ENCODE data around the gene AMN. TPM values are rescaled to one million over a fixed set of nuclear protein-coding genes. Genes with fewer than 3 reads are reported as not detected.

AMN gene
- total RNA-seq, 4 donors from 2014 or later: 0.59 TPM; not detected in 3

DNA sequence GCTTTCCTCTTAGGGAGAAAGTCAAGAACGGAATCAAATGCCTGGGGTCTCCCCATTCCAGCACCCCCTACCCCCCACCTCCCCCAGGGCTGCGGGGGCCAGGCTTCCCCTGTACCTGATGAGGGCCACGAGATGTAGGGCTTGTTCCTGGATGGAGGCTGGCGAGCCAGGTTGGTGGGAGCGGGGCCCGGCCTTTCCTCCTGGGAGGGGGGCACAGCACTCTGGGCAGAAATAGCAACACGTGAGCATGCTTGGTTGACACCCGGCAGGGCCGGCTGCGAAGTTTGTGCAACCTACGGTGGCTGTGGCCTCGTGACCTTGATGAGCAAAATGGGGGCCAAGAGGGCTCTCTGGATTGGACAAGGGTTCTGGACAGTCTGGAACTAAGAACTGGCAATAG is 15.7 kb downstream of the AMN start:
- Histone ChIP-seq H3K4me3 (no peak overlapping the region), H3K36me3 (peaks cover 0 to 94% of the 10 kb centered on the region in 2 donors), H3K4me1 (peaks cover 3 to 20% (median 5%) of the 10 kb centered on the region in 3 donors), H3K27me3 (no peaks in the 10 kb centered on the region), H3K9me3 (no peaks in the 10 kb centered on the region), H3K27ac (no peak overlapping the region)
- no CpG with 5 or more reads among the region's 12 CpGs for WGBS, 2 donors (ENCODE audit: low coverage in 1 of 2)
- ATAC-seq: no peak
- TF ChIP-seq POLR2A (IDR thresholded peaks at IDR 0.05): no peak
- TF ChIP-seq, protein P1, sequence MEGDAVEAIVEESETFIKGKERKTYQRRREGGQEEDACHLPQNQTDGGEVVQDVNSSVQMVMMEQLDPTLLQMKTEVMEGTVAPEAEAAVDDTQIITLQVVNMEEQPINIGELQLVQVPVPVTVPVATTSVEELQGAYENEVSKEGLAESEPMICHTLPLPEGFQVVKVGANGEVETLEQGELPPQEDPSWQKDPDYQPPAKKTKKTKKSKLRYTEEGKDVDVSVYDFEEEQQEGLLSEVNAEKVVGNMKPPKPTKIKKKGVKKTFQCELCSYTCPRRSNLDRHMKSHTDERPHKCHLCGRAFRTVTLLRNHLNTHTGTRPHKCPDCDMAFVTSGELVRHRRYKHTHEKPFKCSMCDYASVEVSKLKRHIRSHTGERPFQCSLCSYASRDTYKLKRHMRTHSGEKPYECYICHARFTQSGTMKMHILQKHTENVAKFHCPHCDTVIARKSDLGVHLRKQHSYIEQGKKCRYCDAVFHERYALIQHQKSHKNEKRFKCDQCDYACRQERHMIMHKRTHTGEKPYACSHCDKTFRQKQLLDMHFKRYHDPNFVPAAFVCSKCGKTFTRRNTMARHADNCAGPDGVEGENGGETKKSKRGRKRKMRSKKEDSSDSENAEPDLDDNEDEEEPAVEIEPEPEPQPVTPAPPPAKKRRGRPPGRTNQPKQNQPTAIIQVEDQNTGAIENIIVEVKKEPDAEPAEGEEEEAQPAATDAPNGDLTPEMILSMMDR (IDR thresholded peaks at IDR 0.05): no peak
- TF ChIP-seq POLR2AphosphoS5 (IDR thresholded peaks at IDR 0.05): no peak
- no peak for TF ChIP-seq EP300 (IDR thresholded peaks at IDR 0.05)

DNA sequence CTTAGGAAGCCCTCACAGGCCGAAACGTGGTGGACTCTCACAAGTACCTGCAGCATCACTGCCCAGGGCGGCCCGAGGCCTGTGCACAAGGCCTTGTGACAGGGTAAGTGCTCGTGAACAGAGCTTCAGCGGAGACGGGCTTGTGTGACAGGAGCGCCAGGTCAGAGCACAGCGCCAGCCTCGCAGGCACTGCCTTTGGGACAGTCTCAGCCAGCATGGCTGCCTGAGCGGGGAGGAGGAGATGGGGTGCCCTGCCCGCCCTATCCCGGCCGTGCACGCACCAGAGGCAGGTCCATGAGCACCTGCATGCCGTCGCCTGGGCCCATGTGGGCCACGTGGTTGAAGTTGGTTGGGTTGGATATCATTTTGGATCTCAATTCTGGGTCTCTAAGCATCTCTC is 16.9 kb downstream of the AMN start:
- Histone ChIP-seq H3K9me3 (no peaks in the 10 kb centered on the region), H3K4me1 (peaks cover 3 to 20% (median 5%) of the 10 kb centered on the region in 3 donors), H3K27me3 (no peaks in the 10 kb centered on the region), H3K27ac (no peak overlapping the region), H3K36me3 (peaks cover 0 to 94% of the 10 kb centered on the region in 2 donors), H3K4me3 (no peak overlapping the region)
- no peak for ATAC-seq
- 87% methylated on average over 5 of the region's 18 CpGs; no CpG with 5 or more reads in 1 of the 2 donors for WGBS, 2 donors (ENCODE audit: low coverage in 1 of 2)
- TF ChIP-seq EP300 (IDR thresholded peaks at IDR 0.05): no peak
- TF ChIP-seq, protein P1 (IDR thresholded peaks at IDR 0.05): no peak
- TF ChIP-seq POLR2A (IDR thresholded peaks at IDR 0.05): no peak
- no peak for TF ChIP-seq POLR2AphosphoS5 (IDR thresholded peaks at IDR 0.05)

DNA sequence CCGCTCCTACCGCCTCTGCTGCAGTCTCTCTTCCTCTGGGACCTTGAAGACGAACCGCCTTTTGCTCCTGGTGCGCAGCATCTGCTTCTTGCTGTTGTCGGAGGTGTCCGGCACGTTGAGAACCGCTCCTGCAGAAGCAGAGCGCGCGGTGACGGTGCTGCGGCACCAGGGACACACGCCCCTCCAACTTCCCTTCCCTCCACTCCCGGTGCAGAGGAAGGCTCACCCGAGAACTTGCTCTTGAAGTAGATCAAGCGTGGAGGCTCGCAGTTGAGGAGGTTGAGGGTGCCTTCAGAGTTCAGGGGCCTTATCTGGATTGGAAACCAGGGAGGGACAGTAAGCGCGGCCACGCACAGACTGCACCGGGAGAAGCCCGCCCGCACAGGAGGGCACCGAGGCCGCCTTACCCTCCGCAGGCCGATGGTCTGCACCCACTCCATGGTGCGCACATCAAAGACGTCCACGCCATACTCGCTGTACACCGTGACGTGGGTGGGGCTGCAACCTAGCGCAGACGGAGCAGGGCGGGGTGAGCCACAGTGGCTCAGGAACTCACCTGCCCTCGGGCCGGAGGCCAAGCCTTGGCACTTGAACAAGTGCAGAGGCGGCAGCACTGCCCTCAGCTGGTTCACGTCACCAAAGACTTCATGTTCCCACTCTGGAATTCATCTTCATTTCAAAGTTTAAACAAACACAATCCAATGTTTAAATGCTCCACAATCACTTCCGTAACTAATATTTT is 17.5 kb downstream of the AMN start:
- H3K4me3 ChIP-seq: no peak overlapping the region
- TF ChIP-seq, protein P1 (IDR thresholded peaks at IDR 0.05): no peak
- peak; percentile 14 for TF ChIP-seq POLR2AphosphoS5 (IDR thresholded peaks at IDR 0.05)
- no peak for TF ChIP-seq EP300 (IDR thresholded peaks at IDR 0.05)
- no peak for TF ChIP-seq POLR2A (IDR thresholded peaks at IDR 0.05)
- H3K27me3 ChIP-seq: no peaks in the 10 kb centered on the region
- ATAC-seq: peak; percentile 50
- H3K4me1 ChIP-seq: peaks cover 3 to 20% (median 5%) of the 10 kb centered on the region in 3 donors
- WGBS, 2 donors (ENCODE audit: low coverage in 1 of 2): 44 to 74% methylated on average over 6 to 14 of the region's 43 CpGs
- no peaks in the 10 kb centered on the region for H3K9me3 ChIP-seq
- peaks cover 0 to 95% of the 10 kb centered on the region in 2 donors for H3K36me3 ChIP-seq
- H3K27ac ChIP-seq: peak overlapping the region in 1 of 4 donors; percentile 24

DNA sequence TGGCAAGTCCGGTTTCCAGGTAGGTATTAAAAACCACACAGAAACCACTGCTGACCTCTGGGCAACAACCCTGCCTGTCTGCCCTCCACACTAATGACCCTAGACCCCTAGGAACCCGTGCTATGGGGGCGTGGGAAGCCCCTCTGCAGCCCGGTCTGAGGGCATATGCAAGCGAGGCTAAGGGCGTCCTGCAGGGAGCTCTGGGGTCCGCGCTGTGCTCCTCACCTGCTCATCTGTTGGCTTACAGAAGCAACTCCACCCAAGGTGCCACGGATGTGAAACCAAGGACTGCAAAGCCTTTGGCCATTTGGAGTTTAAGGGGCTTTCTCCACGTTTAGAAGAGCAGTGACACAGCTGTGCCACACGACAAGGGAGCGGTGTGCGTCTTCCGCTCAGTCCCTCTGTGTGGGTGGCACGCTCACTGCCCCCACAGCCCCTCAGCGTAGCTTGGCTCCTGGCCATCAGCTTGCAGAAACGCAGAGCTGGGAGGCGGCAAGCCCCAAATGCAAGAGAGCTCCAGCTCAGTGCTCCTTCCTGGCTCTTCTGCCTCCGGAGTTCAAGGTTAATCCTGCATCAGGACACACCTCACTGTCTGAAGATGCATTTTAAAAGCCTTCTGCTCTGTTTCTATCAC is 18.4 kb downstream of the AMN start:
- Histone ChIP-seq H3K27ac (peak overlapping the region in 1 of 4 donors; percentile 32), H3K36me3 (peaks cover 0 to 99% of the 10 kb centered on the region in 2 donors), H3K4me3 (no peak overlapping the region), H3K9me3 (no peaks in the 10 kb centered on the region), H3K27me3 (no peaks in the 10 kb centered on the region), H3K4me1 (peaks cover 3 to 20% (median 5%) of the 10 kb centered on the region in 3 donors)
- WGBS, 2 donors (ENCODE audit: low coverage in 1 of 2): 20 to 84% methylated on average over 2 to 5 of the region's 19 CpGs
- no peak for TF ChIP-seq POLR2AphosphoS5 (IDR thresholded peaks at IDR 0.05)
- no peak for TF ChIP-seq EP300 (IDR thresholded peaks at IDR 0.05)
- no peak for TF ChIP-seq POLR2A (IDR thresholded peaks at IDR 0.05)
- TF ChIP-seq, protein P1 (IDR thresholded peaks at IDR 0.05): no peak
- ATAC-seq: no peak

Measured in gastroesophageal sphincter (tissue), 4 donors.